SK-N-SH treated with all-trans-retinoic acid at 6 μM for 48 hours (cell line): ENCODE measurements around the gene GTF2E1.

Experiments used
- ATAC-seq: fragments of 200-7000 bp; cut with Tn5 transposase; 3 replicates; pipeline ENCODE4 v1.9.1; 2020; ENCODE audit warnings: mild to moderate bottlenecking, moderate library complexity
- ARNTL ChIP-seq: fragments of 450-650 bp; formaldehyde crosslinking; IDR thresholded peaks from 2 replicates; pipeline ENCODE4 v1.5.0; 2020; ENCODE audit warnings: low read depth, mild to moderate bottlenecking, moderate library complexity, borderline replicate concordance
- BACH2 ChIP-seq: fragments of 250-450 bp; sonication (Bioruptor Pico); IDR thresholded peaks from 2 replicates; pipeline ENCODE4 v1.9.0; 2021; ENCODE audit warnings: mild to moderate bottlenecking, borderline replicate concordance
- CSDC2 ChIP-seq: fragments of 250-450 bp; sonication (Bioruptor Pico); IDR thresholded peaks from 2 replicates; pipeline ENCODE4 v1.5.0; 2020; ENCODE audit warnings: mild to moderate bottlenecking, moderate library complexity
- CSRNP3 ChIP-seq: fragments of 250-450 bp; sonication (Bioruptor Pico); IDR thresholded peaks from 2 replicates; pipeline ENCODE4 v1.5.1; 2021; ENCODE audit warnings: mild to moderate bottlenecking, moderate library complexity
- ESRRG ChIP-seq: fragments of 250-450 bp; sonication (Bioruptor Pico); IDR thresholded peaks from 2 replicates; pipeline ENCODE4 v1.6.1; 2021; ENCODE audit warnings: mild to moderate bottlenecking
- GLIS3 ChIP-seq: fragments of 250-450 bp; sonication (Bioruptor Pico); IDR thresholded peaks from 2 replicates; pipeline ENCODE4 v1.5.0; 2020; ENCODE audit warnings: mild to moderate bottlenecking, moderate library complexity
- ISL1 ChIP-seq: fragments of 250-450 bp; sonication (Bioruptor Pico); IDR thresholded peaks from 2 replicates; pipeline ENCODE4 v2.1.2; 2022; ENCODE audit warnings: mild to moderate bottlenecking, moderate library complexity
- OSR1 ChIP-seq: fragments of 250-450 bp; sonication (Bioruptor Pico); IDR thresholded peaks from 2 replicates; pipeline ENCODE4 v1.8.0; 2022; ENCODE audit warnings: moderate library complexity, mild to moderate bottlenecking, inconsistent platforms
- PATZ1 ChIP-seq: fragments of 250-450 bp; sonication (Bioruptor Pico); IDR thresholded peaks from 2 replicates; pipeline ENCODE4 v1.8.0; 2020; ENCODE audit warnings: mild to moderate bottlenecking, moderate library complexity, borderline replicate concordance
- POU6F1 ChIP-seq: fragments of 250-450 bp; sonication (Bioruptor Pico); IDR thresholded peaks from 2 replicates; pipeline ENCODE4 v1.8.0; 2021; ENCODE audit warnings: low read depth, mild to moderate bottlenecking, moderate library complexity, borderline replicate concordance
- PPARA ChIP-seq: fragments of 250-450 bp; sonication (Bioruptor Pico); IDR thresholded peaks from 2 replicates; pipeline ENCODE4 v1.5.0; 2020; ENCODE audit warnings: mild to moderate bottlenecking, borderline replicate concordance
- RARB ChIP-seq: fragments of 250-450 bp; sonication (Bioruptor Pico); IDR thresholded peaks from 2 replicates; pipeline ENCODE4 v1.8.0; 2021; ENCODE audit warnings: mild to moderate bottlenecking, moderate library complexity
- SNAI2 ChIP-seq: fragments of 250-450 bp; sonication (Bioruptor Pico); IDR thresholded peaks from 2 replicates; pipeline ENCODE4 v1.5.0; 2020; ENCODE audit warnings: mild to moderate bottlenecking, moderate library complexity
- TCF4 ChIP-seq: fragments of 250-450 bp; sonication (Bioruptor Pico); IDR thresholded peaks from 2 replicates; pipeline ENCODE4 v1.8.0; 2021; ENCODE audit warnings: mild to moderate bottlenecking, moderate library complexity, borderline replicate concordance
- TOX ChIP-seq: fragments of 250-450 bp; sonication (Bioruptor Pico); IDR thresholded peaks from 2 replicates; pipeline ENCODE4 v1.8.0; 2021; ENCODE audit warnings: mild to moderate bottlenecking, moderate library complexity, borderline replicate concordance
- TSHZ2 ChIP-seq: fragments of 250-450 bp; sonication (Bioruptor Pico); IDR thresholded peaks from 2 replicates; pipeline ENCODE4 v1.5.0; 2020; ENCODE audit warnings: mild to moderate bottlenecking, moderate library complexity
- ZC3H10 ChIP-seq: fragments of 250-450 bp; sonication (Bioruptor Pico); IDR thresholded peaks from 2 replicates; pipeline ENCODE4 v1.5.1; 2021; ENCODE audit warnings: mild to moderate bottlenecking, moderate library complexity
- ZFP3 ChIP-seq: fragments of 250-450 bp; sonication (Bioruptor Pico); IDR thresholded peaks from 2 replicates; pipeline ENCODE4 v1.5.0; 2020; ENCODE audit warnings: mild to moderate bottlenecking, moderate library complexity
- ZFP30 ChIP-seq: fragments of 450-650 bp; formaldehyde crosslinking; IDR thresholded peaks from 2 replicates; pipeline ENCODE4 v1.5.0; 2022; ENCODE audit warnings: mild to moderate bottlenecking, moderate library complexity
- ZNF565 ChIP-seq: fragments of 450-650 bp; formaldehyde crosslinking; conservative IDR thresholded peaks from 2 replicates; pipeline ENCODE4 v1.5.0; 2020; ENCODE audit warnings: low read depth, mild to moderate bottlenecking, moderate library complexity
- ZNF70 ChIP-seq: fragments of 450-650 bp; formaldehyde crosslinking; IDR thresholded peaks from 2 replicates; pipeline ENCODE4 v1.5.0; 2020; ENCODE audit warnings: mild to moderate bottlenecking, moderate library complexity
- ZNF8 ChIP-seq: fragments of 450-650 bp; formaldehyde crosslinking; IDR thresholded peaks from 2 replicates; pipeline ENCODE4 v1.5.0; 2020; ENCODE audit warnings: mild to moderate bottlenecking, moderate library complexity

GTF2E1 gene

GRCh38 chr3:120742198-120742848, at the start of gene GTF2E1, which contains the start of gene RABL3:
Gene GTF2E1, plus strand, starts transcription at chr3:120742744. Its CDS starts 7,809 bp downstream, at chr3:120750553.
Gene RABL3, minus strand, starts transcription at chr3:120742516. Its CDS starts 9 bp downstream, at chr3:120742507.
- peak; percentile 99 for ATAC-seq
- TF ChIP-seq ZFP3 (CRISPR knock-in tag) = no peak
- TF ChIP-seq ZNF8 = no peak

GRCh38 chr3:120693439-120694171, 48.9 kb upstream of the GTF2E1 start:
- TF ChIP-seq ZFP3 (CRISPR knock-in tag) (no peak), ZNF8 (no peak), CSDC2 (CRISPR knock-in tag) (no peak), ESRRG (CRISPR knock-in tag) (no peak), TSHZ2 (CRISPR knock-in tag) (no peak), SNAI2 (CRISPR knock-in tag) (no peak), ZC3H10 (CRISPR knock-in tag) (no peak), ZNF565 (CRISPR knock-in tag) (no peak), TCF4 (CRISPR knock-in tag) (no peak), ARNTL (CRISPR knock-in tag) (no peak), RARB (CRISPR knock-in tag) (no peak), TOX (no peak), POU6F1 (CRISPR knock-in tag) (no peak), ZFP30 (CRISPR knock-in tag) (no peak)
- peak; percentile 70 for ATAC-seq

GRCh38 chr3:120699333-120699732, 43.2 kb upstream of the GTF2E1 start:
- ATAC-seq = no peak

More at GRCh38 chr3:120699333-120699732, 43.2 kb upstream of the GTF2E1 start:
- TF ChIP-seq ISL1 (no peak), POU6F1 (CRISPR knock-in tag) (no peak), ZFP3 (CRISPR knock-in tag) (no peak), CSRNP3 (CRISPR knock-in tag) (no peak), BACH2 (no peak), PATZ1 (CRISPR knock-in tag) (no peak), CSDC2 (CRISPR knock-in tag) (no peak), OSR1 (CRISPR knock-in tag) (no peak), PPARA (CRISPR knock-in tag) (no peak), ZNF70 (CRISPR knock-in tag) (no peak), TSHZ2 (CRISPR knock-in tag) (no peak), ZC3H10 (CRISPR knock-in tag) (no peak), TOX (no peak), ZFP30 (CRISPR knock-in tag) (no peak), GLIS3 (CRISPR knock-in tag) (no peak), ESRRG (CRISPR knock-in tag) (no peak), RARB (CRISPR knock-in tag) (no peak)
